Upper lobe of right lung (tissue), 1 donor: ENCODE results near the gene CDC7. TPM values are rescaled to one million over a fixed set of nuclear protein-coding genes. Genes with fewer than 3 reads are reported as not detected.
A peak's percentile ranks its signal among the peaks of the same experiment; 100 is the strongest.
"Not testable (repeated sequence)": the region's sequence is repeated elsewhere in the genome, so short reads cannot be mapped to it uniquely, and the experiment has no call there.

Experiments
- ATAC-seq: fragments of 200-7000 bp; cut with Tn5 transposase; one replicate; pipeline ENCODE4 v1.9.1; 2020; ENCODE audit warnings: mild to moderate bottlenecking, moderate library complexity
- DNase-seq: peaks from one replicate; pipeline ENCODE4 v3.0.0-alpha.2; 2020
- H3K27ac ChIP-seq: fragments of 200-600 bp; one replicate; pipeline ENCODE4 v1.8.0; 2022
- H3K27me3 ChIP-seq: fragments of 200-600 bp; one replicate; pipeline ENCODE4 v1.8.0; 2022; ENCODE audit warnings: mild to moderate bottlenecking
- H3K36me3 ChIP-seq: fragments of 200-600 bp; one replicate; pipeline ENCODE4 v1.8.0; 2022
- H3K4me1 ChIP-seq: fragments of 200-600 bp; one replicate; pipeline ENCODE4 v1.8.0; 2022
- H3K4me3 ChIP-seq: fragments of 200-600 bp; one replicate; pipeline ENCODE4 v1.8.0; 2022; ENCODE audit warnings: mild to moderate bottlenecking
- H3K9me3 ChIP-seq: fragments of 200-600 bp; one replicate; pipeline ENCODE4 v1.8.0; 2022
- CTCF ChIP-seq: fragments of 200-600 bp; IDR thresholded peaks from one replicate; pipeline ENCODE4 v1.8.0; 2022; ENCODE audit warnings: antibody characterized with exemption
- intact Hi-C: fragments of 100-400 bp; cut with DNase I; formaldehyde crosslinking; loops from one replicate; pipeline ENCODE4 v1.11.0; 2022
- long read RNA-seq: library from polyadenylated mRNA; unstranded; transcript quantifications from one replicate; pipeline ENCODE4 v2.0.0, GENCODE V29; 2021
- total RNA-seq: library from RNA; stranded (reverse); fragmentation: NEBNext Ultra II Directional; extraction: Animal tissue kit (Norgen Biotek cat#: 25700); gene quantifications from one replicate; pipeline ENCODE4 v1.2.1, GENCODE V29; 2021
- donor health status: DM: no; HTN: yes; CAD: no; lungs with severe emphysema.

CDC7 gene
- total RNA-seq, result 4.3 TPM
- long read RNA-seq, partial matches to known transcripts, result 1 of 4 reads
- long read RNA-seq, other reads (novel, unspliced or antisense), result 1 of 4 reads

GRCh38 chr1:91500756-91501522 is at the start of gene CDC7:
TSS of gene CDC7 (plus strand) at chr1:91500851. CDS start at chr1:91501717, 866 bp downstream.
- Histone ChIP-seq H3K9me3 (no peaks in the 10 kb centered on the region), H3K4me1 (peaks cover 8% of the 10 kb centered on the region), H3K27me3 (no peaks in the 10 kb centered on the region), H3K4me3 (peak within 1 kb of the TSS; percentile 74), H3K27ac (peak within 1 kb of the TSS; percentile 80), H3K36me3 (no peaks in the 10 kb centered on the region)
- DNase-seq, result peak; percentile 96
- peak; percentile 47 for TF ChIP-seq CTCF
- intact Hi-C loops, result no loop called here
- ATAC-seq, result peak; percentile 95

GRCh38 chr1:91454136-91454535 is 46.5 kb upstream of the CDC7 start:
- Histone ChIP-seq H3K9me3 (no peaks in the 10 kb centered on the region), H3K27ac (no peak overlapping the region), H3K4me1 (no peaks in the 10 kb centered on the region), H3K36me3 (no peaks in the 10 kb centered on the region), H3K4me3 (no peak overlapping the region), H3K27me3 (no peaks in the 10 kb centered on the region)
- no peak for TF ChIP-seq CTCF
- intact Hi-C loops, result no loop called here
- no peak for ATAC-seq
- no peak for DNase-seq

GRCh38 chr1:91455334-91455733 is 45.3 kb upstream of the CDC7 start:
- no peak for ATAC-seq
- DNase-seq, result no peak
- no peaks in the 10 kb centered on the region for H3K27me3 ChIP-seq
- no peaks in the 10 kb centered on the region for H3K4me1 ChIP-seq
- intact Hi-C loops, result no loop called here
- H3K4me3 ChIP-seq, result no peak overlapping the region
- H3K9me3 ChIP-seq, result no peaks in the 10 kb centered on the region
- H3K36me3 ChIP-seq, result no peaks in the 10 kb centered on the region
- TF ChIP-seq CTCF, result no peak
- no peak overlapping the region for H3K27ac ChIP-seq

- no peak for ATAC-seq
Observed at GRCh38 chr1:91455896-91456295, 44.8 kb upstream of the CDC7 start.

GRCh38 chr1:91465350-91465749 is 35.3 kb upstream of the CDC7 start:
- H3K27me3 ChIP-seq, ATAC-seq, H3K36me3 ChIP-seq, H3K9me3 ChIP-seq, DNase-seq, H3K4me3 ChIP-seq, intact Hi-C loops, H3K4me1 ChIP-seq, H3K27ac ChIP-seq: not testable (repeated sequence)

More at GRCh38 chr1:91455896-91456295, 44.8 kb upstream of the CDC7 start:
- Histone ChIP-seq H3K4me1 (no peaks in the 10 kb centered on the region), H3K27ac (no peak overlapping the region), H3K4me3 (no peak overlapping the region), H3K36me3 (no peaks in the 10 kb centered on the region), H3K9me3 (no peaks in the 10 kb centered on the region), H3K27me3 (no peaks in the 10 kb centered on the region)
- no peak for DNase-seq
- no peak for TF ChIP-seq CTCF
- intact Hi-C loops, result no loop called here

- no peak for TF ChIP-seq CTCF
- Histone ChIP-seq H3K4me1 (no peaks in the 10 kb centered on the region), H3K36me3 (no peaks in the 10 kb centered on the region), H3K27me3 (no peaks in the 10 kb centered on the region), H3K9me3 (no peaks in the 10 kb centered on the region), H3K27ac (no peak overlapping the region), H3K4me3 (no peak overlapping the region)
- DNase-seq (no peak), ATAC-seq (no peak)
- intact Hi-C loops, result no loop called here
Observed at GRCh38 chr1:91476533-91477217, 24.0 kb upstream of the CDC7 start.
